GM12872 (cell line): ENCODE data around the gene TMEM132E.

Experiments used
- CTCF ChIP-seq: IDR thresholded peaks from 3 replicates; pipeline ENCODE4 v1.5.1; 2011; ENCODE audit warnings: low read depth, mild to moderate bottlenecking, low read length, moderate library complexity; ENCODE audit not compliant: insufficient read depth

The TMEM132E gene

GRCh38 chr17:34650051-34650750 lies 70.8 kb downstream of the TMEM132E start:
- TF ChIP-seq CTCF, result no peak

- TF ChIP-seq CTCF, result no peak
Observed at GRCh38 chr17:34651402-34651811, 72.0 kb downstream of the TMEM132E start.

- no peak for TF ChIP-seq CTCF
Observed at GRCh38 chr17:34652021-34652555, 72.7 kb downstream of the TMEM132E start.

- TF ChIP-seq CTCF, result no peak
Observed at GRCh38 chr17:34653511-34653910, 74.1 kb downstream of the TMEM132E start.

GRCh38 chr17:34654276-34654880 lies 75.0 kb downstream of the TMEM132E start:
- no peak for TF ChIP-seq CTCF

- no peak for TF ChIP-seq CTCF
Observed at GRCh38 chr17:34654881-34655276, 75.5 kb downstream of the TMEM132E start.

- no peak for TF ChIP-seq CTCF
Observed at GRCh38 chr17:34656801-34657200, 77.4 kb downstream of the TMEM132E start.
